GM13976 (cell line): ENCODE results near the gene ADK.
A peak's percentile ranks its signal among the peaks of the same experiment; 100 is the strongest.

Source experiments
- DNase-seq: peaks from one replicate; pipeline ENCODE4 v3.0.0; 2012; ENCODE audit warnings: low spot score
- in situ Hi-C: fragments of 300-500 bp; cut with MboI; formaldehyde crosslinking; loops from one replicate; pipeline ENCODE4 v1.12.0; 2022; ENCODE audit warnings: low sequenced_read_pairs, mixed read lengths, inconsistent platforms; ENCODE audit not compliant: unreplicated experiment
- TF ChIP-seq, protein P1 (sequence below): IDR thresholded peaks from 2 replicates; pipeline ENCODE4 v1.5.1; 2012; ENCODE audit warnings: borderline replicate concordance, mild to moderate bottlenecking; ENCODE audit not compliant: insufficient read depth; ENCODE audit errors: extremely low read depth, missing control alignments, control extremely low read depth

The ADK gene

DNA sequence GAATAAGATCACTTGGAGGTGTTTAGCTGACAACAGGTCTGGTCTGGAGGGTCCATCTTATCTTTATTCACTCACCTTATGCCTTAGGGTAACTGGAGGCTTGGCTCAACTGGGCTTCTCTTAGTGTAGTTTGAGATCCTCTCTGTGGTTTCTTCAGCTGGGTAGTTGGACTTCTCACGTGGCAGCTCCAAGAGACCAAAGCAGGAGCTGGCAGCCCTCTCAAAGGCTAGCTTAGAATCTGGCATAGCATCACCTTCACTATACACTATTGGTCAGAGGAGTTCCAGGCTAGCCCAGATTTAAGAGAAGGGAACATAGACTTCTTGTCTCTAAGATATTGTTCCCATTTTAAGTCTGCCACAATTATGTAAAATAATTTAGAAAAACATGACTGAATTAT lies 16.4 kb downstream of the ADK start:
- TF ChIP-seq, protein P1, sequence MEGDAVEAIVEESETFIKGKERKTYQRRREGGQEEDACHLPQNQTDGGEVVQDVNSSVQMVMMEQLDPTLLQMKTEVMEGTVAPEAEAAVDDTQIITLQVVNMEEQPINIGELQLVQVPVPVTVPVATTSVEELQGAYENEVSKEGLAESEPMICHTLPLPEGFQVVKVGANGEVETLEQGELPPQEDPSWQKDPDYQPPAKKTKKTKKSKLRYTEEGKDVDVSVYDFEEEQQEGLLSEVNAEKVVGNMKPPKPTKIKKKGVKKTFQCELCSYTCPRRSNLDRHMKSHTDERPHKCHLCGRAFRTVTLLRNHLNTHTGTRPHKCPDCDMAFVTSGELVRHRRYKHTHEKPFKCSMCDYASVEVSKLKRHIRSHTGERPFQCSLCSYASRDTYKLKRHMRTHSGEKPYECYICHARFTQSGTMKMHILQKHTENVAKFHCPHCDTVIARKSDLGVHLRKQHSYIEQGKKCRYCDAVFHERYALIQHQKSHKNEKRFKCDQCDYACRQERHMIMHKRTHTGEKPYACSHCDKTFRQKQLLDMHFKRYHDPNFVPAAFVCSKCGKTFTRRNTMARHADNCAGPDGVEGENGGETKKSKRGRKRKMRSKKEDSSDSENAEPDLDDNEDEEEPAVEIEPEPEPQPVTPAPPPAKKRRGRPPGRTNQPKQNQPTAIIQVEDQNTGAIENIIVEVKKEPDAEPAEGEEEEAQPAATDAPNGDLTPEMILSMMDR, result no peak
- in situ Hi-C loops, result no loop called here
- no peak for DNase-seq

DNA sequence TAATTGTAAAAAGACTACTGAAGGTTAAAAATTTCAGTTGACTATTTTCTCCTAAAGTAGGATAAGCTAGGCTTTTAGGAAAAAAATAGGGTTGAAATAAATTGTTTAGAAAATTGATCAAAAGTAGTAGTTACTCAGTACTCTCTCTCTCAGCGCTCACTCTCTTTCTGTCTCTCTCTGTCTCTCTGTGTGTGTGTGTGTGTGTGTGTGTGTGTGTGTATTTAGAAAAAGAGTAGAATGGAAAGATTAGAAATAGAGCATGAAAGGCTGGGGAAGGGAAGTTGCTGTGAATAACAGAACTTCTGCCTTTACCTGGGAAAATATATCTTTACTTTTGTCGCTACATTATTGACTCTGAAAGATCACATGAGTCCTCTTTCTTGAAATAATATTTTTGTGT lies 20.6 kb downstream of the ADK start:
- TF ChIP-seq, protein P1, result no peak
- in situ Hi-C loops, result no loop called here
- DNase-seq, result no peak

DNA sequence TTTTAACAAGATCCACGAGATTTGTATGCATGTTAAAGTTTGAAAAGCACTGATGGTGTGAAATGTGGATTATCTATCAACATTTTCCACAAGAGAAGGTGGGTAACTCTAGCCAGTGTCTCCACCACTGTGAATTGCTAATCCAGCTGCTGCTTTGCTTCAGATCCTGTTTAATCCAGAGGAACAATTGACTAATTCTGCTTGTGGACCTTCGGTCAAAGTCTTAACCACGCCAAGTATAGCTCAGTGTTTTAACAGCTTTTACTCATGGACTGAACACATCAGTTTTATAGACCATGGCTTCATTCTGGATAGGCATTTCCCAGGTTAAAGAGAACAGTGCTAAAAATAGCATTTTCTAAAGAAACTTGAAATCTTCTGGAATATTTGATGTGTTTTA lies 23.5 kb downstream of the ADK start:
- DNase-seq, result no peak
- in situ Hi-C loops, result no loop called here
- TF ChIP-seq, protein P1, result no peak

DNA sequence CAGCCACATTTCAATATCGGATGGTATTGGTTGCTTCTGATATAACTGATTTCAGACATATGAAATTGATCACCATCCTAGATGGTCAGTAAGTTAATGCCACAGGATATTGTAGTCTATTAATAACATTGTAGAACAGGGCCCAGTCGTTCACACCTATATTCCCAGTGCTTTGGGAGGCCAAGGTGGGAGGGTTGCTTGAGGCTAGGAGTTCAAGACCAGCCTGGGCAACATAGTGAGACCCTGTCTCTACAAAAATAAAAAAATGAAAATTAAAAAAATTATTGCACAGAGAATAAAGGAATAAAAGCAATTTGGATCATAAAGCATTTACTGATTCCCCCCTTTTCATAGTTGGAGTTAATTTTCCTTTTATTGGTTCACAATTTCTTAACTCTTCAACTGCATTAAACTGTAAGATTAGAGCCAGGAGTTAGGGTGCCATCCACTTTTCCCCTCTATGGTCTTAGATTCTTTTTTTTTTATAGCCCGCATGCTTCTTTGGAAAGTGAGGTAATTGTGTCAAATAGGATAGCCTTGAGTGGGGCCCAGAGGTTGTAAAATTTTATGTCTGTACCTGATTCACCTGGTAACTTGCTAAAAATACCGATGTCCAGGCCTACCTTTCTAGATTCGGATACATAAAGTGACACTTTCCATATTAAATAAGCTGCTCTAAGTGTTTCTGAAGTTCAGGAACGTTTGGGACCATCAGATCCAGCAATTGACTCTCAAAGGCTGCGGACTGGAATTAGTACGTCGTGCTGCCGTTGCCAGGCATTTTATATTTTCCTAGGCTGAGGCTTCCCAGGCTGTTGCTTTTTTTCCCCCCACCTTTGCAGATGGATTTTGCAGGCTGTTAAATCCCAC lies 24.7 kb downstream of the ADK start:
- TF ChIP-seq, protein P1, result no peak
- in situ Hi-C loops, result no loop called here
- DNase-seq, result no peak

DNA sequence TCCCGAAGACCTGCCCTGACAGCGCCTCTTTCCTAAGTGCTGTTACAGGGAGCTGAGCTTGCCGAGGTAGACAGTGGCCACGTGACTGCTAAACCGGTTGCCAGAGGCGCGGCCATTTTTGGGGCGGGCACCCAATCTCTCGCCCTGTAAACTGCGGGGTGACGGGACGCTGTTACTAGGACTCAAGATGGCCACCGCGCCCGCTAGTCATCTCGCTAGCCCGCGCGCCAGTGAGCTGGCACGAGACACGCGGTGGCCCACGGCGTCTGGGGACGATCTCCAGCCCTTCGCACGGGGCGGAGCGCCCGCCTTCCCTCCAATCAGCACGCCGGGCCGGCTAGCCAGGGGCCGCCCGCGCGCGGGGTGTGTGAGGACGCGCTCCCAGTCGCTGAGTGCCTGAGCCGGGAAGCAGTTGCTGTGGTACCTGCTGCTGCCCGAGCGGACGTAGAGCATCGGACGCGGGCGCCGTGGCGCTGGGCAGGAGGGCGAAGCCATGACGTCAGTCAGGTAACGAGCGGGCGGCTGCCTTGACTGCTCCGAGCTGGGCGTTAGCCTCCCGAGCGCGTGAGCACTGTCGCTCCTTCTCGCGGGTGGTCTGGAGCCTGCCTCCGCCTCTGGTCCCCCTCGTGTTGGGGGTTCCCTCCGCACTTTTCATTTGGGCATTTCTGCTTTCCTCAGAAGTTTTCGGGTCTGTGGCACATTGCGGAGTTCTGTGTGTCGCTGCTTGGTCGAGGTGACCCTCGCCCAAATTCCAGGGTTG lies 25.5 kb downstream of the ADK start:
- TF ChIP-seq, protein P1, result no peak
- in situ Hi-C loops, result no loop called here
- DNase-seq, result peak; percentile 89

DNA sequence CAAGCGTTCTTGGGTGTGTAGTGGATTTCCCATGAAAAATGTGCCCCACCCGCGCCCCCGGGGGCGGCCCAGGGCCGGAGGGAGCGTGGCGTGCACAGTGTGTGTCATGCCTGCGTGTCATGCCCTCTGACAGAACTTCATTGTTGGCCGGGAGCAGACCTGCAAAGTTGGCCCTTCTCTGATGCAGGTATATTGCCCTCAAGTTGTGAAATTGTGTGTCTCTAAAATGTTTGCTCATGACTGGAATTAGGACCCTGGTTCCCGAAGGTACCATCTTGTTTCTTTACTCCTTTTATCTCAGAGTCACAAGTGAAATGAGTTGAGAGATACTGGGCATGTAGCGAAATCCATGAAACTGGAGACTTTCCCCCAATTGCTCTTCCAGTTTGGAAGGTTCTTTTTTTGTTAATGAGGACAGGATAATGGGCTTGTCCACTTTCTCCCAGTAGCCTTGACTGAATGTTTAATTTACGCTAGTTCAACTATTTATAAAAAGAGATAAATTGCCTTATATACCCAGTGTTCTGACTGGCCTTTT lies 26.2 kb downstream of the ADK start:
- in situ Hi-C loops, result no loop called here
- DNase-seq, result peak; percentile 49
- TF ChIP-seq, protein P1, result no peak
